ENCODE results near the gene ZNF701. TPM values are rescaled to one million over a fixed set of nuclear protein-coding genes. Genes with fewer than 3 reads are reported as not detected.

Gene ZNF701
- total and polyA plus RNA-seq, 2 of the 8 experiments (the other 6 are each of a cell fraction or from before 2014, with no cell fraction given), result 4.9 to 18.7 TPM

Small RNA genes lying within 50 kb of the gene (small RNA-seq; reads per million reads assigned to genes)
- not detected for gene RPL39P34 (ENCODE audit: insufficient read depth)

Other genes starting within 250 kb of the ZNF701 start
- gene ZNF610, start 234.0 kb upstream of the ZNF701 start, total RNA-seq (2021; fragmentation: NEBNext Ultra II Directional; extraction: Animal tissue kit (Norgen Biotek cat#: 25700)), result 4.9 and 5.4 TPM in 2 replicates
- 2.4 and 3.4 TPM in 2 replicates for gene ZNF610, start 234.0 kb upstream of the ZNF701 start, polyA plus RNA-seq (2011; rRNA removed)
- 8.4 and 11.4 TPM in 2 replicates for gene ZNF880, start 200.4 kb upstream of the ZNF701 start, total RNA-seq (2021; fragmentation: NEBNext Ultra II Directional; extraction: Animal tissue kit (Norgen Biotek cat#: 25700))
- gene ZNF880, start 200.4 kb upstream of the ZNF701 start, polyA plus RNA-seq (2011; rRNA removed), result 22.7 and 25.9 TPM in 2 replicates
- 0.10 and 0.58 TPM in 2 replicates for gene ZNF528, start 172.4 kb upstream of the ZNF701 start, total RNA-seq (2021; fragmentation: NEBNext Ultra II Directional; extraction: Animal tissue kit (Norgen Biotek cat#: 25700))
- 4.0 and 4.2 TPM in 2 replicates for gene ZNF528, start 172.4 kb upstream of the ZNF701 start, polyA plus RNA-seq (2011; rRNA removed)
- not detected in 2 replicates for gene ZNF534, start 141.1 kb upstream of the ZNF701 start, total RNA-seq (2021; fragmentation: NEBNext Ultra II Directional; extraction: Animal tissue kit (Norgen Biotek cat#: 25700))
- not detected in 2 replicates for gene ZNF534, start 141.1 kb upstream of the ZNF701 start, polyA plus RNA-seq (2011; rRNA removed)
- gene ZNF578, start 116.7 kb upstream of the ZNF701 start, total RNA-seq (2021; fragmentation: NEBNext Ultra II Directional; extraction: Animal tissue kit (Norgen Biotek cat#: 25700)), result 4.2 TPM in 2 replicates
- 0.91 and 1.6 TPM in 2 replicates for gene ZNF578, start 116.7 kb upstream of the ZNF701 start, polyA plus RNA-seq (2011; rRNA removed)
- 23.1 and 25.9 TPM in 2 replicates for gene ZNF808, start 42.6 kb upstream of the ZNF701 start, total RNA-seq (2021; fragmentation: NEBNext Ultra II Directional; extraction: Animal tissue kit (Norgen Biotek cat#: 25700))
- gene ZNF808, start 42.6 kb upstream of the ZNF701 start, polyA plus RNA-seq (2011; rRNA removed), result 2.6 and 3.9 TPM in 2 replicates
- gene ZNF83, start 68.1 kb downstream of the ZNF701 start, total RNA-seq (2021; fragmentation: NEBNext Ultra II Directional; extraction: Animal tissue kit (Norgen Biotek cat#: 25700)), result 19.4 and 19.7 TPM in 2 replicates
- gene ZNF83, start 68.1 kb downstream of the ZNF701 start, polyA plus RNA-seq (2011; rRNA removed), result 9.8 and 13.2 TPM in 2 replicates
- gene ZNF611, start 164.8 kb downstream of the ZNF701 start, total RNA-seq (2021; fragmentation: NEBNext Ultra II Directional; extraction: Animal tissue kit (Norgen Biotek cat#: 25700)), result 17.7 and 19.0 TPM in 2 replicates
- 1.9 and 2.2 TPM in 2 replicates for gene ZNF611, start 164.8 kb downstream of the ZNF701 start, polyA plus RNA-seq (2011; rRNA removed)
- 5.9 and 8.0 TPM in 2 replicates for gene ZNF600, start 216.5 kb downstream of the ZNF701 start, total RNA-seq (2021; fragmentation: NEBNext Ultra II Directional; extraction: Animal tissue kit (Norgen Biotek cat#: 25700))
- 2.1 and 3.2 TPM in 2 replicates for gene ZNF600, start 216.5 kb downstream of the ZNF701 start, polyA plus RNA-seq (2011; rRNA removed)